GM12891 (cell line): ENCODE results near the gene RNU6-1.

ENCODE experiments used
- DNase-seq: peaks from one replicate; pipeline ENCODE4 v3.0.0; 2011; ENCODE audit warnings: low spot score; ENCODE audit not compliant: insufficient read length
- FAIRE-seq: peaks from 2 replicates; lab custom pipeline; 2011; peaks lifted over from hg19 to GRCh38; lab: Jason Lieb, UNC
- PAX5 ChIP-seq: IDR thresholded peaks from 2 replicates; pipeline ENCODE4 v1.6.1; 2011; ENCODE audit warnings: low read length, moderate library complexity, mild to moderate bottlenecking; ENCODE audit not compliant: insufficient read depth, severe bottlenecking
- POLR2A ChIP-seq: IDR thresholded peaks from 2 replicates; pipeline ENCODE4 v1.6.1; 2011; ENCODE audit warnings: low read depth, low read length, control low read depth
- POLR2AphosphoS5 ChIP-seq: IDR thresholded peaks from 2 replicates; pipeline ENCODE4 v1.6.1; 2011; ENCODE audit warnings: low read depth, low read length, control low read depth
- POU2F2 ChIP-seq: IDR thresholded peaks from 2 replicates; pipeline ENCODE4 v1.6.1; 2011; ENCODE audit warnings: low read depth, mild to moderate bottlenecking, control low read depth, low read length, moderate library complexity
- SPI1 ChIP-seq: IDR thresholded peaks from 2 replicates; pipeline ENCODE4 v1.6.1; 2011; ENCODE audit warnings: low read depth, low read length, control low read depth
- TAF1 ChIP-seq: IDR thresholded peaks from 2 replicates; pipeline ENCODE4 v1.6.1; 2011; ENCODE audit warnings: low read depth, low read length, control low read depth

The RNU6-1 gene

DNA sequence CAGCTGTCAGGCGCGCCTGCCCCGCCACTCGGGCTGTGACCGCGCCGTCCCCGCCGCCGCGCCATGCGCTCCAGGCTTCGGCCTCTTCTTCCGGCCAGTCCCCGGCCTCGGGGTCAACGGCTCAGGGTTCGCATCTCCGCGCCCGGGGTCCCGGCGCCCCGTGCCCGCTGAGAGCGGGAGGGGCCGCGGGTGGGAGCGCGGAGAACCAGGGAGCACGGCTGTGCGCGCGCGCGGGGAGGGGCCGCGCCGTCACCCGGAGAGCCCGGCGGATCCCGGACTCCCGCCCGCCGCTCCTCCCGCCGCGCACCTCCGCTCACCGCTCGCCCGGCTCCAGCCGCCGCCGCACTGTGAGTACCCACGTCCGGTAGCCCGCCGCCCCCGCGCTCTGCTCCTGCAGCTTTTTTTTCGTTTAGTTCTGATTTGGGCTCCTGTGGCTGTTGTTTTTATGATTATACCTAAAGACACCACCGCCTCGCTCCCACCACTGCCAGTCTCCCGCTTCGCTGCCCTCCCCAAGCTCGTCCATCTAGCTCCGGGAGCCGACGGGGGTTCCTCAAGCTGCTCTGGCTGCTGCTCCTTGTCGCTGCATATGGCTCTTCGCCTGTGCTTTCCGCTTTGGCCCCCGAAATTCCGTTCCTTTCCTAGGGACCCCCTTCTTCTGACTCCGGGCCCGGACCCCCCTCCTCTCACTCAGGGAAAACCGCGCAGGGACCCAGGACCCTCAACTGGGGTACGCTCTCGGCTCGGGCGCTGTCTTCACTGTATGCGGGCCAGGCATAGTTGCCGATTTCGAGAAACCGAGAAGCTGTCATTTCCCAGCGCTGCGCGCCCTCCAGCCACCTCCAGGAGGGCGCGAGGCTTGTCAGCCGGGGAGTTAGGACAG lies 16.3 kb downstream of the RNU6-1 start:
- DNase-seq (no peak), FAIRE-seq (no peak)

DNA sequence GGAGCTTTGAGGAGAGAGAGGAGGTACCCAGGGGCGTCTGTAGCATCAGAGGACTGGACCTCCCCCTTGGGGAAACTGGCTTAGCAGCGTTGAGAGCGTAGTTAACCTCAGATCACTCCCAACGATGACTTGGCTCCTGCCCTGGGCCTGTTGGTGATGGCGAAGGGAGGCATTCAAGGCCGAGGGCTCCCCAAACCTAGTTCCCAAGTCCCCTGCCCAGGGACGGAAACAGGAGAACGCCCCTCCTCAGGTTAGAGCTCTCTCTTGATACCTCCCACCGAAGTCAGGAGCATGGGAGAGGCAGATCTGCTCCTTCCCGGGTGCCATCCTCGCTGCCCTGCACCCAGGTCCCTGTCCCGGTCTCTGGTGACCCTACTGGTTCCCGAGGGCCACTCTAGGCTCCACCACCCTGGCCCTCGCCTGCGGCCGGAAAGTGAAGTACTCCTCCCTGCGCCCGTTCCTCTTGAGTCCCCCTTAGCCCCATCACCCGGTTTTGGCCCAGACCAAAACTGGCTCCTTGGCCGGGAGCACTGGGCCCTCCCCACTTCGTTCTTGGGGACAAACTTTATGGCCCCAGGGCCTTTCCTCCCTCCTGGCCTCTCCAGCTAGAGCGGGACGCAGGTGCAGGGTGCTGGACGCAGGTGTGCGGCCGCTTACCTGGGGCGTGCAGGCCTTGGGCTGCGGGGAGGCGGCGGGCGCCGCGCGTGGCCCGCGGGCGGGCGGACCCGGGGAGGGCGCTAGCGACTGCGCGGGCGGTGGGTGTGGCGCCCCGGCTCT lies 17.1 kb downstream of the RNU6-1 start:
- FAIRE-seq (no peak), DNase-seq (no peak)
- no peak for TF ChIP-seq POLR2AphosphoS5
- no peak for TF ChIP-seq POLR2A
- no peak for TF ChIP-seq TAF1
- TF ChIP-seq PAX5, result no peak
- no peak for TF ChIP-seq SPI1
- TF ChIP-seq POU2F2, result no peak

More for the DNA sequence above, 16.3 kb downstream of the RNU6-1 start:
- TF ChIP-seq SPI1 (no peak), POLR2A (no peak), PAX5 (no peak), TAF1 (no peak), POU2F2 (no peak), POLR2AphosphoS5 (no peak)

DNA sequence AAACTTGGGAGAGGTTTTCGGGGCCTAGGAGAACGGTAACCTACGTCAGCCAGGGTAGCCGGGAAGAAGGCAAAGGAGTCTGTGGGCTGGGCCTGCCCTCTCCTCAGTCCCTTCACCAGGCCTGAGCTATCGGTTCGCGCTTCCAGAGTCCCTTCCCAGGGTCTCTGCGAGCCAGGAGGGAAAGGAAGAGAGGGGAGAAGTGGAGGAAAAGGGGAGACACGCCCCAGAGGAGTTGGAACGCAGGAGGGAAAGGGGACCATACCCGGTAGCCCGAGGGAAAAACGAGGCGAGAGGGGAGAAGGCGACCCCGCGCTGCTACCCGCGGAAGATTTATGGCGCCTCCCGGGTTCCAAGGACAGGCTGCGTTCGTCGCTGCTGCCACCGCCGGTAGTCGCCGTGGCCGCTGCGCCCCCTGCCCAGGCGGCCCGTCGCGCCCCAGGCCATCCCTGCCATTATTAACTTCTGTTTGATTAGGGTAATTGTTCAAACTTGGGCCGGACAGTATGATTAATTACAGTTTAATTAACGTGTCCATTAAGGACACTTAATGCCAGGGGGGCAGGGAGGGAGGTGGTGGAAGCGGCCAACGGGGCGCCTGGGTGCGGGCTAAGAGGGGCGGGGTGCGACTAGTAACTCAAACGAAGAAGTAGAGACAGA lies 17.9 kb downstream of the RNU6-1 start:
- TF ChIP-seq TAF1 (no peak), POU2F2 (no peak), POLR2AphosphoS5 (no peak), PAX5 (no peak), POLR2A (no peak), SPI1 (no peak)

DNA sequence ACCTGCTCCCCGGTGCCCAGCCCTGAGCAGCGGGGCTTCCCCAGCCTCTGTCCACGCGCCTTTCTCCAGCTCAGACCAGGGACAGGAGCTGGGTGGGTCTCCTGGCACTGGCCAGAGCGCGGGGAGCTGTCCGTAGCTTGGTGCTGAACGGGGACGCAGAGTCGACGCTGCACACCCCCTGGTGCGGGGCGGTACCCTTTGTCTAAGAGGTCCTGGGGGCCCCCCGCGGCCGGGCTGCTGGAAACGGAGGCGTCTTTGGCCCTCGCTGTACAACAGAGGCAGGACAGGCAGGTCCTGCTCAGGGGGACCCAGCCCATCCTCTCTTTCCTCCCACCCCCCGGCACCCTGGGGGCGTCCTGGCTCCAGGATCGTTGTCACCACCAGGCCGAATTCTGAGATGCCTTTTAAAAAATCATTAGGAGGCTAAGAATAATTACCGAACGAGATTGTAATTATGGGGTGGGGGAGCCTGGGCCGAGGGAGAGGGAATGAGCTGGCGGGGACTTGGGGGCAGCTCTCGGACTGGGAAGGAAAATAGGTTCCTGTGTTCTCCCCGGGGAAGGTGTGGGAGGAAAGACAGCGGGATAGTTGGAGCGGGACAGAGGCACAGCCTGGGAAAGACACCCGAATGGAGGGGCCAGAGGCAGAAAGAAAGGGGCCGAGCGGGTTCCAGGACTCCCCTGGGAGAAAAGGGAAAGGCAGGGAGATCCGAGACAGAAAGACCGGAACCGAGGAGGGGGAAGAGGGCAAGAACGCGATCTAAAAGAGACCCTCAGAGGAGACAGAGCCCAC lies 18.7 kb downstream of the RNU6-1 start:
- TF ChIP-seq POLR2A (no peak), SPI1 (no peak), POU2F2 (no peak)
- DNase-seq (no peak), FAIRE-seq (no peak)

More for the DNA sequence above, 17.9 kb downstream of the RNU6-1 start:
- DNase-seq, result no peak
- no peak for FAIRE-seq

GRCh38 chr15:67820122-67820991 lies 19.5 kb downstream of the RNU6-1 start:
- no peak for FAIRE-seq
- DNase-seq, result no peak
- no peak for TF ChIP-seq SPI1
- no peak for TF ChIP-seq POLR2A
- TF ChIP-seq PAX5, result no peak
- TF ChIP-seq POLR2AphosphoS5, result no peak
- TF ChIP-seq TAF1, result no peak
- TF ChIP-seq POU2F2, result no peak

DNA sequence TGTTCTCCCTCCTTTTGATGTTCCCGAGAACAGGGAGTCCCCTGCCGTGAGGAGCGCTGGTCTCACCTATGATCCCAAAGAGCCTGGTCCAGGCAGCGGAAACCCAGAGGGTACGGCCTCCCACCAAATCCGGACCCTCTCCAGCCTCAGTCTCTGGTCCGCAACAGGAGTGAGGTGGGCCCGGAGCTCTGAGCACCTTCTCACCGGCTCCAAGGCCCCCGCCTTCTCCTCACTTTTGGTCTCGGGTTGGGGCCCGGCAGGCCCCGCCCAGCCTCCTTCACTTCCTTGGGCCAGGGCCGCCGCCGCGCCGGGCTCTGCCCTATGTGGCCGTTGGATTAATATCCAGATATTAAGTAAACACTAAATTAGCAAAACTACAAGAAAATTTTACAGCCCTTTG lies 20.2 kb downstream of the RNU6-1 start:
- no peak for DNase-seq
- no peak for FAIRE-seq
- TF ChIP-seq POLR2AphosphoS5 (no peak), TAF1 (no peak), POLR2A (no peak), POU2F2 (no peak), SPI1 (no peak), PAX5 (no peak)

DNA sequence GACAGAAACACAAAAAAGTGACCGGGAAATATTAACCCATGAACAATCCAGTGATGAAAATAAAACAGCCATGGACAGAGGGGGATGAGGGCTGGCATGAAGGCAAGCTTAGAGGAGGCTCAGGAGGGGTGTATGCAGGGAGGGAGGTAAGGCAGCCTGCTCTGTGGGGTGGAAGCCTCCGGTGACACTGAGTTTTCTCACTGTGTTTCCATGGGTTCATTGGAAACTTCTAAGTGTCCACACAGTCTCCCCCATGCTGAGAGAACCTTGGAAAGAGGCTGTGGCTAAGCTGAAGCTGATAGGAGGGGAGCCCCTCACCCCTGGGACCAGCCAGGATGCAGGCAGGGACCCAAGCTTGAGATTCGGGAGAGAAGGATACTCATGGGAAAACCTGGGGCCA lies 21.4 kb downstream of the RNU6-1 start:
- TF ChIP-seq POU2F2 (no peak), SPI1 (no peak), PAX5 (no peak), TAF1 (no peak), POLR2A (no peak), POLR2AphosphoS5 (no peak)
- FAIRE-seq (no peak), DNase-seq (no peak)

DNA sequence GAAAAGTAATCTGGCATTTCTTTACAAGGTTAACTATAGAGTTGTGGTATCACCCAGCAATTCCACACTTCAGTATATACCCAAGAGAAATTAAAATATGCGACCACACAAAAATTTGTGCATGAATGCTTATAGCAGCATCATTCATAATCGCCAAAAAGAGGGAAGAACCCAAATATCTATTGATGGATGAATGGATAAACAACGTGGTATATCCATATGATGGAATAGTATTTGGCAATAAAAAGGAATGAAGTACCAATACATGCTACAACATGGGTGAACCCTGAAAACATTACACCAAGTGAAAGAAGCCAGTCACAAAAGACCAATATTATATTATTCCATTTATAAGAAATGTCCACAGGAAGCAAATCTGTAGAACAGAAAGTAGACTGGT lies 23.2 kb downstream of the RNU6-1 start:
- TF ChIP-seq PAX5 (no peak), SPI1 (no peak), POLR2A (no peak), TAF1 (no peak), POLR2AphosphoS5 (no peak), POU2F2 (no peak)
- FAIRE-seq (no peak), DNase-seq (no peak)
